Pons (tissue), 1 donor: ENCODE measurements around the gene MXD1.
"Not testable (repeated sequence)": the region's sequence is repeated elsewhere in the genome, so short reads cannot be mapped to it uniquely, and the experiment has no call there.

Source experiments
- DNase-seq: peaks from one replicate; pipeline ENCODE4 v3.0.0-alpha.2; 2016; ENCODE audit warnings: low spot score

MXD1 gene

DNA sequence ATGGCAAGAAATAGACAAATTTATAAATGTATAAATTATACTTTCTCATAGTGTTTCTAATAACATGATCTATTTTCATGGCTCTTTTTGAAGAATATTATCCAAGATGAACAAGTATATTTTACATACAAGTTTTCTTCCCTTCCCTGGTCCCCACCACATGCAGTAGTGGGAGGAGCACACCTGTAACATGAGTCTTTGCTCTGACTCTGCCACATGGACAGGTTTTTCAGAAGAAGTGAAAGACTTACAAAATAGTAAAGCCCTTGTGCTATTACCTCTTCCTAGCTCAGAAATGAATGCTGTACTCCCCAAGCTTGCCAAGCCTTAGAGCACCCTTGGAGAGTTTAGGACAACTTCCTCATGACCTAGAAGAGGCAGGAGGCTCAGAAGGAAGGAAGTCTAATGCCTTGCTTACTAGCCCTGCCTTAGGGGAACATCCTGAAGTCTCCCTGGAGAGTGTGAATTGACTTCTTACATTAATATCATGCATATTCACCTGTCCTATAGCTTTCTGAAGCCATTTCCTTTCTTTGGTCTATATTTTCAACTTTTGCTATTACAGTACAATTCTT, 18.4 kb downstream of the MXD1 start:
- DNase-seq = no peak

DNA sequence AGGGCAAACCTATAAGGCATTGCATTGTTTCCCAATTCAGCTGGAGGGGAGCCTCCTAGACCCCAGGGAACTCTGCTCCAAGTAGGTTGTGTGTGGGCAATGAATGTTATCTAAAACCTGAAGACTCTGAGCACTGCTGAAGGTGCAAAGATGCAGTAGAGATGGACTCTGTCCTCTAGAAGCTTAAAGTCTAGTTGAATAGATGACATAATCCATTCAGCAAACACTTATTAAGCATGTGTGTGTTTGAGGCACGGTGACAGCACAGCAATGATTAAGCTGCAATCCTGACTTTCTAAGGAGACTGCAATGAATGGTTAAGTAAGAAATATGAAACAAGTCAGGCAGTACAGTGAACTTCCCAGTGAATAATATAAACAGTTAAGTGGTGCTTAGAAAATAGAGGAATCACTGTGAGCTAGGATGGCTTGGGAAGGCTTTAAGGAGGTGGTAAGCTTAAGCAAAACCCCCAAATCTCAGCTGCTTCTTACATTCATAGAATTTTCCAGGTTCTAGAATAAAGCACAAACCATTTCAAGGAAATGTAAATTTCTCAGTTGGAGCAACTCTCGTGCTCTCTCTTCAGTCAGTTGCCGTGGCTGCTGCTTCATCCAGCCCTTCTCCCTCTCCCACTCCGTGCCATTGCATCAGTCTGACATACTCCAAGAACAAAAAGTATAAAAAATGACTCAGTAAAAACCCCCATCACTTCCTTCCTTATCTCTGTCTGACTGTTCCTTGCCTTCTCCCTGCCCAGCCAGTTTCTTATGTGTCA, 19.1 kb downstream of the MXD1 start:
- no peak for DNase-seq

- no peak for DNase-seq
Measured at GRCh38 chr2:69934614-69934908, 19.7 kb downstream of the MXD1 start.

DNA sequence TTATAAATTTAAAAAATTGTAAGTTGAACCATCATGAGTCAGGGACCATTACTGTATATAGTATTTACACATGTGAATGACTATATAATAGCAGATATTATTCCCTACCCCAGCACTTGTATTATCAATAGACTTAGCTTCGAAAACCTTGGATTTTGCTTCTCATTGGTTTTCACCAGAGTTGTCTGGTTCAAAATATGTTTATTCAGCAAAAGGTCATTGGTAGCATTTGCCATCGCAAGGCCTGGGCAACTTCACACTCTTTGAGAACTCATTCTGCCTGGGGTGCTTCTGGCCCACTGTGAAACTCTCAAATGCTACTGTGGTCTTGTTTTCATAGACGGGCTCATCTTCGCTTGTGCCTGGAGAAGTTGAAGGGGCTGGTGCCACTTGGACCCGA, 20.1 kb downstream of the MXD1 start:
- DNase-seq = no peak

- DNase-seq = no peak
Measured at GRCh38 chr2:69936906-69937305, 22.0 kb downstream of the MXD1 start.

DNA sequence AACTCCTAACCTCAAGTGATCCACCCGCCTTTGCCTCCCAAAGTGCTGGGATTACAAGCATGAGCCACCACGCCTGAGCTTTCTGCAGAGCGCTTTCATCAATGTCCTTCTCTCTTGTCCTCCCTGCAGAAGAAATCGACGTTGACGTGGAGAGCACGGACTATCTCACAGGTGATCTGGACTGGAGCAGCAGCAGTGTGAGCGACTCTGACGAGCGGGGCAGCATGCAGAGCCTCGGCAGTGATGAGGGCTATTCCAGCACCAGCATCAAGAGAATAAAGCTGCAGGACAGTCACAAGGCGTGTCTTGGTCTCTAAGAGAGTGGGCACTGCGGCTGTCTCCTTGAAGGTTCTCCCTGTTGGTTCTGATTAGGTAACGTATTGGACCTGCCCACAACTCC, 23.1 kb downstream of the MXD1 start:
- no peak for DNase-seq

GRCh38 chr2:69939722-69940121, 24.8 kb downstream of the MXD1 start:
- no peak for DNase-seq

DNA sequence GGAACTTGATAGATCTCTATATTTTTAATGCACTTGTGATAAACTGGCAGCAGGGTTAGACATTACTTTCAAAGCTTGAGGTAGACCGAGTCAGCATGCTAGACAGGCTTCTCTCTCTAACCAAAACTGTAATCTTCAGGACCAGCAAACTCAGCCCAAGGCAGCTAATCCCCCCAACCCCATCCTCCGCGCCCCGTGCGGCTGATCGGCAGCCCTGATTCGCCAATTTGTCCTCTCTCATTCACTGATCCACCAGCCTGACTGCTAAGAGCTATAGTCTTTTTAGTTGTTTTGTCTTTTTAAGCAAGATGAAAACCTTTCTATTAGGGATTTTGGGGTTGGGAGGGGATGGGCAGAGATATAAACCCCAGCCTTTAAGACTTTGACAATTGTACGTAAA, 25.8 kb downstream of the MXD1 start:
- no peak for DNase-seq

DNA sequence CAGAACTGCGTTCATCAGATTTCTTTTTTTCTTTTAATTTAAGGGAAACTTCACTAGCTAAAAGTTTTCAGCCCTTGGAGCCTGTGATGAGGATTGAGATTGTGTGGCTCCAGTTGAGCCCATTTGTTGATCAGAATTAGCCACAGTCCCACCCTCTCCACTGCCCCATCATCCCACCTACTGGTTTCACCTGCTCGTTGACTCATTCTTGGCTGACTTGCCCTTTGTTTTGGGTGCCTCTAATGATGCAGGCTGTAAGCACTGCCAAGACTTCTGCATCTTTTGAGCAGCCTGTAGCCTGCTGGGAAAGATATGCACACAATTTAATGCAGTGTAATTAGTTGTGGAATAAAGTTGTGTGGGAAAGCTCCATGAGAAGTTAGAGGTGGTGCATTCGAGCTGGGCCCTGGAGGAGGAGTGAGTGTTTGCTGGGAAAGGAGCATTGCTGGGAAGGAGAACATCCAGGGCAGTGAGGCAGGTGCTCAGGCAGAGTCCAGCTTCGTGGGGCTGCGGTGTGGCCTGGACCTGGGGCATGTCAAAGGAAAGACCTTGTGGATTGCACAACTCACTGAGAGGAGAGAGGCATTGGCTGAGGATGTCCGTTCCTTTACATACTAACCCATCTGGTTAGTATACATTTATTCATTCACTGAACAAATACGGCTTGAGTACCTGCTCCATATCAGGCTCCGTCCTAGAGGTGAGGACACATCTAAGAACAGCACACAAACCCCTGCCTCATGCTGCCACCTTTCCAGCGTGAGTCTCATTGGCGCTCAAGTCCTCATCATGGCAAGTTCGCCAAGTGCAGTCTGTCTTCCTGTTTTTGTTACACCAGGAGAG, 28.3 kb downstream of the MXD1 start:
- DNase-seq = no peak

- DNase-seq = no peak
Measured at GRCh38 chr2:69943843-69944525, 29.1 kb downstream of the MXD1 start.

DNA sequence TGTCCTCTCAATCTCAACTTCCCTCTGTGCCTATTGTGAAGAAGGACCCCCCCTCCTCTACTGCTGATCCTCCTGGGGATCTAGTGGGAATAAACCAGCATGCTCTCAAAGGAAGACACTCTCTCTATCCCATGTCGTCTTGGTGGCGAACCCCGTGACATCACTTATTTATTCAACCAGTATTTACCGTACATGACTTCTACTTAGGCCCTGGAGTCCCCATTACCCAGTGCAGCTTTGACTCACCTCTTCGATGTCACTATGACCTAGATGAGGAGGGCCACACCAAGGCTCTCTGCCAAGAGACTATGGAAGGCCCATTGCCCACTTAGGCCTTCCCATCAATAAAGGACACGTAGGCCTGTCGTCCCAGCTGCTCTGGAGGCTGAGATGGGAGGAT, 29.8 kb downstream of the MXD1 start:
- no peak for DNase-seq

DNA sequence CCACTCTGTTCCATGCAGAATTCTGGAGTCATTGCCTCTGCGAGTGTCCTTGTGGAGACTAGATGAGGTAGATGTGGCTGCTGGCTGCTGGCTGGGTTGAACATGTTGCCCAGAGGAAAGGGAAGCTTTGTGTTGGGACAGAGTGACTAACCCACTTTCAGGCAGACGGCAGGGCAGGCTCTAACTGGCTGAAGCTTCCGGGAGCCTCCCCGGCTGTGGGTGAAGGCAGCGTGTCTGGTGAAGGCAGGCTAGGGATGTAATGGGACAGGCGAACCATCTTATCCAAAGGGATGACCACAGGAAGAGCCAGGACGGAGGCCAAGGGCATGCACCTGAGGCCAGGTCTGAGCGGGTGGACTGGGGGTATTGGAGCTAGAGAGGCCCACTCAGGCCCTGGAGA, 30.5 kb downstream of the MXD1 start:
- no peak for DNase-seq

DNA sequence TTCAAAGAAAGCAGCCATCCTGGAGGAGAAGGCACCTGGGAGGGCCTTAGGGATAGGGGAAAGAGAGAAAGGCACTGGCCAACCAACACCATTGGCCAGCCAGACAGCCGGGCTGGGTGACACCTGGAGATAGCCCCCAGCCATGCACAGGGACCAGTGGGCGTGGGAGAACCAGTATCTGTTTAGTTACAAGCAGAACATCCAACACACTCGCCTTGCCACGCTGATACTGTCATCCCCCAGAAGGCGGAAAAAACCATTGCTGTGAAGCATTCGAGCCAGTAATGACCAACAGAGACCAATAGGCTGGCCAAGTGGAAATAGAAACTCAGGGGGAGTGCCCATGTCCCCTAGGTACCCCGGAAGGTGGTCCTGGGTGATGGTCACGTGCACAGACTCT, 31.0 kb downstream of the MXD1 start:
- DNase-seq = no peak

- DNase-seq = no peak
Measured at GRCh38 chr2:69946351-69947324, 31.7 kb downstream of the MXD1 start.

GRCh38 chr2:69947325-69947931, 32.5 kb downstream of the MXD1 start:
- no peak for DNase-seq

GRCh38 chr2:69948032-69948962, 33.4 kb downstream of the MXD1 start:
- no peak for DNase-seq

GRCh38 chr2:69948963-69949645, 34.2 kb downstream of the MXD1 start:
- DNase-seq = no peak

DNA sequence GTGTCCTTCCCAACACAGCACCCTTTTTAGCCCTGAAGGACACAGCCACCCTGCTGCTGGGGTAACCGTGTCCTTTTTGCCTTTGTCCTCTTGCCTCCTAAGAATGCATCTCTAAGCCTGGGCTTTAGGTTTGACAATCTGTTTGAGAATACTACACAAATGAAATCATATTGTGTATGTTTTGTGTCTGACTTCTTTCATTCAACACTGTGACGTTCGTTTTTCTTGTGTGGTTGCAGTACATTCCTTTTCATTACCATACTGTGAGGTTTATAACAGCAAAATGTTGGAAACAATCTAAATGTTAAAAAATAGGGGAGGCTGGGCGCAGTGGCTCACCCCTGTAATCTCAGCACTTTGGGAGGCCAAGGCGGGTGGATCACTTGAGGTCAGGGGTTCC, 35.3 kb downstream of the MXD1 start:
- DNase-seq = no peak

- not testable (repeated sequence) for DNase-seq
Measured at GRCh38 chr2:69950671-69951070, 35.8 kb downstream of the MXD1 start.
